ENCODE data around the gene BCL11A.

BCL11A gene

GRCh38 chr2:60459851-60460250 is 93.6 kb downstream of the BCL11A start:
- no peaks in the 10 kb centered on the region for H3K27me3 ChIP-seq (replicated peaks; ENCODE audit: control insufficient read depth, insufficient read depth, low read length, poor library complexity, severe bottlenecking)
- H3K4me1 ChIP-seq (ENCODE audit: control insufficient read depth, insufficient read depth, low read length, poor library complexity, severe bottlenecking): no peaks in the 10 kb centered on the region
- no peak overlapping the region for H3K27ac ChIP-seq (ENCODE audit: insufficient read depth, low read length, poor library complexity, severe bottlenecking)
- no peak overlapping the region for H3K4me3 ChIP-seq (ENCODE audit: insufficient read depth, low read depth, low read length, poor library complexity, severe bottlenecking)
- DNase-seq: no peak
- no peaks in the 10 kb centered on the region for H3K9me3 ChIP-seq (ENCODE audit: control insufficient read depth, low read length)
- no peaks in the 10 kb centered on the region for H3K36me3 ChIP-seq (ENCODE audit: control insufficient read depth, insufficient read depth, low read length)

- Histone ChIP-seq H3K4me1 (ENCODE audit: control insufficient read depth, insufficient read depth, low read length, poor library complexity, severe bottlenecking) (no peaks in the 10 kb centered on the region), H3K27me3 (replicated peaks; ENCODE audit: control insufficient read depth, insufficient read depth, low read length, poor library complexity, severe bottlenecking) (no peaks in the 10 kb centered on the region), H3K27ac (ENCODE audit: insufficient read depth, low read length, poor library complexity, severe bottlenecking) (no peak overlapping the region), H3K9me3 (ENCODE audit: control insufficient read depth, low read length) (no peaks in the 10 kb centered on the region), H3K36me3 (ENCODE audit: control insufficient read depth, insufficient read depth, low read length) (no peaks in the 10 kb centered on the region), H3K4me3 (ENCODE audit: insufficient read depth, low read depth, low read length, poor library complexity, severe bottlenecking) (no peak overlapping the region)
- no peak for DNase-seq
Observed at GRCh38 chr2:60456115-60456770, 97.2 kb downstream of the BCL11A start.

- H3K36me3 ChIP-seq (ENCODE audit: control insufficient read depth, insufficient read depth, low read length): no peaks in the 10 kb centered on the region
- no peaks in the 10 kb centered on the region for H3K4me1 ChIP-seq (ENCODE audit: control insufficient read depth, insufficient read depth, low read length, poor library complexity, severe bottlenecking)
- no peak overlapping the region for H3K4me3 ChIP-seq (ENCODE audit: insufficient read depth, low read depth, low read length, poor library complexity, severe bottlenecking)
- no peak overlapping the region for H3K27ac ChIP-seq (ENCODE audit: insufficient read depth, low read length, poor library complexity, severe bottlenecking)
- no peaks in the 10 kb centered on the region for H3K27me3 ChIP-seq (replicated peaks; ENCODE audit: control insufficient read depth, insufficient read depth, low read length, poor library complexity, severe bottlenecking)
- no peak for DNase-seq
- no peaks in the 10 kb centered on the region for H3K9me3 ChIP-seq (ENCODE audit: control insufficient read depth, low read length)
Observed at GRCh38 chr2:60453872-60454271, 99.6 kb downstream of the BCL11A start.

GRCh38 chr2:60453301-60453700 is 100.2 kb downstream of the BCL11A start:
- H3K36me3 ChIP-seq (ENCODE audit: control insufficient read depth, insufficient read depth, low read length): no peaks in the 10 kb centered on the region
- H3K9me3 ChIP-seq (ENCODE audit: control insufficient read depth, low read length): no peaks in the 10 kb centered on the region
- no peaks in the 10 kb centered on the region for H3K4me1 ChIP-seq (ENCODE audit: control insufficient read depth, insufficient read depth, low read length, poor library complexity, severe bottlenecking)
- DNase-seq: no peak
- no peak overlapping the region for H3K27ac ChIP-seq (ENCODE audit: insufficient read depth, low read length, poor library complexity, severe bottlenecking)
- H3K27me3 ChIP-seq (replicated peaks; ENCODE audit: control insufficient read depth, insufficient read depth, low read length, poor library complexity, severe bottlenecking): no peaks in the 10 kb centered on the region
- no peak overlapping the region for H3K4me3 ChIP-seq (ENCODE audit: insufficient read depth, low read depth, low read length, poor library complexity, severe bottlenecking)

- H3K36me3 ChIP-seq (ENCODE audit: control insufficient read depth, insufficient read depth, low read length): no peaks in the 10 kb centered on the region
- no peak for DNase-seq
- H3K4me1 ChIP-seq (ENCODE audit: control insufficient read depth, insufficient read depth, low read length, poor library complexity, severe bottlenecking): no peaks in the 10 kb centered on the region
- no peak overlapping the region for H3K4me3 ChIP-seq (ENCODE audit: insufficient read depth, low read depth, low read length, poor library complexity, severe bottlenecking)
- H3K9me3 ChIP-seq (ENCODE audit: control insufficient read depth, low read length): no peaks in the 10 kb centered on the region
- H3K27me3 ChIP-seq (replicated peaks; ENCODE audit: control insufficient read depth, insufficient read depth, low read length, poor library complexity, severe bottlenecking): no peaks in the 10 kb centered on the region
- H3K27ac ChIP-seq (ENCODE audit: insufficient read depth, low read length, poor library complexity, severe bottlenecking): no peak overlapping the region
Observed at GRCh38 chr2:60450488-60450887, 103.0 kb downstream of the BCL11A start.

- Histone ChIP-seq H3K27me3 (replicated peaks; ENCODE audit: control insufficient read depth, insufficient read depth, low read length, poor library complexity, severe bottlenecking) (no peaks in the 10 kb centered on the region), H3K27ac (ENCODE audit: insufficient read depth, low read length, poor library complexity, severe bottlenecking) (no peak overlapping the region), H3K4me1 (ENCODE audit: control insufficient read depth, insufficient read depth, low read length, poor library complexity, severe bottlenecking) (no peaks in the 10 kb centered on the region), H3K36me3 (ENCODE audit: control insufficient read depth, insufficient read depth, low read length) (no peaks in the 10 kb centered on the region), H3K9me3 (ENCODE audit: control insufficient read depth, low read length) (no peaks in the 10 kb centered on the region), H3K4me3 (ENCODE audit: insufficient read depth, low read depth, low read length, poor library complexity, severe bottlenecking) (no peak overlapping the region)
- DNase-seq: no peak
Observed at GRCh38 chr2:60447943-60448342, 105.5 kb downstream of the BCL11A start.

GRCh38 chr2:60446413-60447267 is 106.8 kb downstream of the BCL11A start:
- H3K27ac ChIP-seq (ENCODE audit: insufficient read depth, low read length, poor library complexity, severe bottlenecking): no peak overlapping the region
- DNase-seq: no peak

GRCh38 chr2:60445684-60446179 is 107.7 kb downstream of the BCL11A start:
- Histone ChIP-seq H3K27ac (ENCODE audit: insufficient read depth, low read length, poor library complexity, severe bottlenecking) (no peak overlapping the region), H3K9me3 (ENCODE audit: control insufficient read depth, low read length) (no peaks in the 10 kb centered on the region), H3K36me3 (ENCODE audit: control insufficient read depth, insufficient read depth, low read length) (no peaks in the 10 kb centered on the region), H3K27me3 (replicated peaks; ENCODE audit: control insufficient read depth, insufficient read depth, low read length, poor library complexity, severe bottlenecking) (no peaks in the 10 kb centered on the region), H3K4me3 (ENCODE audit: insufficient read depth, low read depth, low read length, poor library complexity, severe bottlenecking) (no peak overlapping the region), H3K4me1 (ENCODE audit: control insufficient read depth, insufficient read depth, low read length, poor library complexity, severe bottlenecking) (no peaks in the 10 kb centered on the region)
- DNase-seq: no peak

More at GRCh38 chr2:60446413-60447267, 106.8 kb downstream of the BCL11A start:
- no peaks in the 10 kb centered on the region for H3K4me1 ChIP-seq (ENCODE audit: control insufficient read depth, insufficient read depth, low read length, poor library complexity, severe bottlenecking)
- no peaks in the 10 kb centered on the region for H3K27me3 ChIP-seq (replicated peaks; ENCODE audit: control insufficient read depth, insufficient read depth, low read length, poor library complexity, severe bottlenecking)
- no peak overlapping the region for H3K4me3 ChIP-seq (ENCODE audit: insufficient read depth, low read depth, low read length, poor library complexity, severe bottlenecking)
- no peaks in the 10 kb centered on the region for H3K36me3 ChIP-seq (ENCODE audit: control insufficient read depth, insufficient read depth, low read length)
- no peaks in the 10 kb centered on the region for H3K9me3 ChIP-seq (ENCODE audit: control insufficient read depth, low read length)

GRCh38 chr2:60442608-60443007 is 110.8 kb downstream of the BCL11A start:
- H3K4me1 ChIP-seq (ENCODE audit: control insufficient read depth, insufficient read depth, low read length, poor library complexity, severe bottlenecking): no peaks in the 10 kb centered on the region
- H3K4me3 ChIP-seq (ENCODE audit: insufficient read depth, low read depth, low read length, poor library complexity, severe bottlenecking): no peak overlapping the region
- no peaks in the 10 kb centered on the region for H3K9me3 ChIP-seq (ENCODE audit: control insufficient read depth, low read length)
- no peaks in the 10 kb centered on the region for H3K36me3 ChIP-seq (ENCODE audit: control insufficient read depth, insufficient read depth, low read length)
- H3K27me3 ChIP-seq (replicated peaks; ENCODE audit: control insufficient read depth, insufficient read depth, low read length, poor library complexity, severe bottlenecking): no peaks in the 10 kb centered on the region
- no peak for DNase-seq
- no peak overlapping the region for H3K27ac ChIP-seq (ENCODE audit: insufficient read depth, low read length, poor library complexity, severe bottlenecking)

GRCh38 chr2:60441800-60442199 is 111.7 kb downstream of the BCL11A start:
- no peak for DNase-seq

More at GRCh38 chr2:60441800-60442199, 111.7 kb downstream of the BCL11A start:
- Histone ChIP-seq H3K36me3 (ENCODE audit: control insufficient read depth, insufficient read depth, low read length) (no peaks in the 10 kb centered on the region), H3K27me3 (replicated peaks; ENCODE audit: control insufficient read depth, insufficient read depth, low read length, poor library complexity, severe bottlenecking) (no peaks in the 10 kb centered on the region), H3K9me3 (ENCODE audit: control insufficient read depth, low read length) (no peaks in the 10 kb centered on the region), H3K27ac (ENCODE audit: insufficient read depth, low read length, poor library complexity, severe bottlenecking) (no peak overlapping the region), H3K4me1 (ENCODE audit: control insufficient read depth, insufficient read depth, low read length, poor library complexity, severe bottlenecking) (no peaks in the 10 kb centered on the region), H3K4me3 (ENCODE audit: insufficient read depth, low read depth, low read length, poor library complexity, severe bottlenecking) (no peak overlapping the region)
